Lower leg skin (tissue), 3 donors: ENCODE data around the gene KRT5.

Experiments
- CTCF ChIP-seq, 3 donors: fragments of 450-650 bp; IDR thresholded peaks; one replicate each; pipeline ENCODE4 v1.5.1; 2016; ENCODE audit warnings: antibody characterized with exemption in 3 of 3, mild to moderate bottlenecking in 3 of 3, moderate library complexity in 2 of 3
- POLR2A ChIP-seq, 2 donors: fragments of 450-650 bp; IDR thresholded peaks; one replicate each; pipeline ENCODE4 v1.6.1; 2016 to 2017; ENCODE audit warnings: antibody characterized with exemption in 2 of 2, mild to moderate bottlenecking in 1 of 2, moderate library complexity in 1 of 2

GRCh38 chr12:52531566-52532300, 11.5 kb upstream of the KRT5 start:
- TF ChIP-seq POLR2A (IDR thresholded peaks at IDR 0.05), result no peak
- TF ChIP-seq CTCF (IDR thresholded peaks at IDR 0.05), result no peak
